Common myeloid progenitor, CD34-positive (primary cell): Measurements from ENCODE around the gene MYT1.

Experiments used
- CTCF ChIA-PET: fragments of 350-600 bp; sonication (Branson Sonifier 250); formaldehyde crosslinking; loops from one replicate; lab custom pipeline; 2021; ENCODE audit warnings: antibody characterized with exemption; lab: Charles Lee
- POLR2A ChIA-PET: fragments of 350-600 bp; sonication (Branson Sonifier 250); formaldehyde crosslinking; loops from one replicate; lab custom pipeline; 2021; ENCODE audit warnings: antibody characterized with exemption; lab: Charles Lee
- DNase-seq, 3 donors: peaks; one replicate each; pipeline versions ENCODE4 v3.0.0 to v3.0.0-alpha.2; 2013
- H3K27ac ChIP-seq, 2 experiments: 1 replicate in 1 of 2; 2 replicates in 1 of 2; pipeline ENCODE4 v1.7.0; 2013; ENCODE audit warnings: inconsistent platforms in 2 of 2, low read length in 2 of 2, mild to moderate bottlenecking in 2 of 2, low read depth in 1 of 2, moderate library complexity in 1 of 2; ENCODE audit not compliant: severe bottlenecking in 2 of 2, insufficient read depth in 1 of 2, poor library complexity in 1 of 2
- H3K27me3 ChIP-seq, 5 experiments: replicated peaks in 2 of 5; 1 replicate in 3 of 5; 2 replicates in 2 of 5; pipeline versions ENCODE4 v1.6.1 to v1.7.0; 2013; ENCODE audit warnings: low read length in 4 of 5, mild to moderate bottlenecking in 2 of 5, moderate library complexity in 2 of 5, inconsistent platforms in 1 of 5; ENCODE audit not compliant: insufficient read depth in 5 of 5, control insufficient read depth in 4 of 5
- H3K36me3 ChIP-seq, 4 experiments: 1 replicate in 2 of 4; 2 replicates in 2 of 4; pipeline versions ENCODE4 v1.6.1 to v1.7.0; 2013; ENCODE audit warnings: low read length in 3 of 4, control low read depth in 1 of 4, mild to moderate bottlenecking in 1 of 4; ENCODE audit not compliant: control insufficient read depth in 4 of 4, insufficient read depth in 4 of 4
- H3K4me1 ChIP-seq, 4 experiments: 1 replicate in 3 of 4; 2 replicates in 1 of 4; pipeline versions ENCODE4 v1.6.1 to v1.7.1; 2013; ENCODE audit warnings: low read length in 3 of 4, mild to moderate bottlenecking in 3 of 4, control low read depth in 1 of 4, inconsistent platforms in 1 of 4, moderate library complexity in 1 of 4; ENCODE audit not compliant: control insufficient read depth in 4 of 4, insufficient read depth in 4 of 4; ENCODE audit errors: control extremely low read depth in 1 of 4
- H3K4me3 ChIP-seq, 7 experiments: 1 replicate in 4 of 7; 2 replicates in 3 of 7; pipeline versions ENCODE4 v1.5.1 to v1.7.0; 2013; ENCODE audit warnings: mild to moderate bottlenecking in 7 of 7, low read length in 6 of 7, moderate library complexity in 6 of 7, inconsistent platforms in 2 of 7, low read depth in 2 of 7, control low read depth in 1 of 7; ENCODE audit not compliant: insufficient read depth in 4 of 7, control insufficient read depth in 1 of 7; ENCODE audit errors: extremely low read depth in 1 of 7
- H3K9me3 ChIP-seq, 5 experiments: 1 replicate in 4 of 5; 2 replicates in 1 of 5; pipeline versions ENCODE4 v1.6.1 to v1.7.1; 2013; ENCODE audit warnings: low read length in 4 of 5, mild to moderate bottlenecking in 2 of 5, inconsistent platforms in 1 of 5, low read depth in 1 of 5, moderate library complexity in 1 of 5; ENCODE audit not compliant: control insufficient read depth in 4 of 5, insufficient read depth in 2 of 5; ENCODE audit errors: control extremely low read depth in 1 of 5
- WGBS: methylation state at CpG from one replicate; pipeline ENCODE4 v1.1.5; 2013; ENCODE audit not compliant: insufficient coverage; 5-methylcytosine and 5-hydroxymethylcytosine counted together

The MYT1 gene

DNA sequence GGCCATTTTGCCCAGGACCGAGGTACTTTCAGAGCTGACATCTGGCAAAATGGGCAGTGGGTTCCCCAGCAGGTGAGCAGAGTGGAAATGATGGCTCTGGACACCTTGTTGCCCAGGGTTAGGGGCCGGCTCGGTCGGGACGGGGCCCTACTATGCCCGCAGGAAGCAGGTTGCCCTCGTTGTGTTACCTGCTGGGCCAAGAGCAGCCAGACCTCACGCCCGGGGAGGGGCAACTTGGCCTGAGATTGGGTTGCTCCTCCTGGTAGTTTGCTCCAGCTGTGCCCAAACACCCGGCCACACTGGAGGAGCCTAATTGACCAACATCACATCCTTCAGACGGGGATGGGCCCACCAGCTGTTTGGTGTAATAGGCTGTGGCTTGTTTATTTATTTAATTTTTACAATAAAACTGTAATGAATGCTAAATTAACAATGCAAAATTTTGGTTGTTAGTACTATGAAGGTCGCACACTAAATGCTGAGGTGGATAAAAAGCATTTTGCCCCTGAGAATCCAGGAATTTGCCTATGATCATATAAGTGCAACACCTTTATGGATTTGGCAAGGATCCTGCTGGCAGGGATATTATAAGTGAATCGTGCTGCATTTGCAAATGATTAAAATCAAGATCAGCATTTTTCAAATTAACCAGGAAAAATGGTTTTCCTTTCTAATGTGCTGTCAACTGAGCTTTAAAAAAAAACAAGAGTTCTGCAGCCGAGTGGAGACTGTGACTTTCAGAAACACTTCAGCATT lies 64.7 kb downstream of the MYT1 start:
- H3K9me3 ChIP-seq, result no peaks in the 10 kb centered on the region
- no peak overlapping the region for H3K4me3 ChIP-seq
- no peak for DNase-seq
- ChIA-PET POLR2A (no interaction called here), CTCF (interaction anchor here (0.8 kb wide), 1 partner anchor 11 kb away, joined by 4 read pairs; no protein-coding TSS in a partner anchor)
- WGBS, result 93% methylated on average over 12 of the region's 14 CpGs
- no peak overlapping the region for H3K27ac ChIP-seq
- H3K27me3 ChIP-seq, result no peaks in the 10 kb centered on the region
- no peaks in the 10 kb centered on the region for H3K36me3 ChIP-seq
- H3K4me1 ChIP-seq, result no peaks in the 10 kb centered on the region

GRCh38 chr20:64229507-64230061 lies 65.3 kb downstream of the MYT1 start:
- Histone ChIP-seq H3K4me1 (no peaks in the 10 kb centered on the region), H3K27ac (no peak overlapping the region), H3K4me3 (no peak overlapping the region), H3K27me3 (no peaks in the 10 kb centered on the region), H3K36me3 (no peaks in the 10 kb centered on the region), H3K9me3 (no peaks in the 10 kb centered on the region)
- POLR2A ChIA-PET, result no interaction called here
- WGBS, result 93% methylated on average over 8 of the region's 8 CpGs
- no peak for DNase-seq
- CTCF ChIA-PET, result interaction anchor here (0.8 to 1.1 kb wide), 2 partner anchors 12 to 25 kb away, joined by 3 to 4 read pairs; no protein-coding TSS in a partner anchor

- no peak for DNase-seq
- H3K27ac ChIP-seq, result no peak overlapping the region
- H3K36me3 ChIP-seq, result no peaks in the 10 kb centered on the region
- H3K4me1 ChIP-seq, result no peaks in the 10 kb centered on the region
- ChIA-PET CTCF (interaction anchor here (1.1 kb wide), 1 partner anchor 24 kb away, joined by 3 read pairs; no protein-coding TSS in a partner anchor), POLR2A (no interaction called here)
- H3K9me3 ChIP-seq, result no peaks in the 10 kb centered on the region
- H3K27me3 ChIP-seq, result no peaks in the 10 kb centered on the region
- no peak overlapping the region for H3K4me3 ChIP-seq
- WGBS, result 95% methylated on average over 13 of the region's 22 CpGs
Measured at GRCh38 chr20:64230461-64231145, 66.4 kb downstream of the MYT1 start.

DNA sequence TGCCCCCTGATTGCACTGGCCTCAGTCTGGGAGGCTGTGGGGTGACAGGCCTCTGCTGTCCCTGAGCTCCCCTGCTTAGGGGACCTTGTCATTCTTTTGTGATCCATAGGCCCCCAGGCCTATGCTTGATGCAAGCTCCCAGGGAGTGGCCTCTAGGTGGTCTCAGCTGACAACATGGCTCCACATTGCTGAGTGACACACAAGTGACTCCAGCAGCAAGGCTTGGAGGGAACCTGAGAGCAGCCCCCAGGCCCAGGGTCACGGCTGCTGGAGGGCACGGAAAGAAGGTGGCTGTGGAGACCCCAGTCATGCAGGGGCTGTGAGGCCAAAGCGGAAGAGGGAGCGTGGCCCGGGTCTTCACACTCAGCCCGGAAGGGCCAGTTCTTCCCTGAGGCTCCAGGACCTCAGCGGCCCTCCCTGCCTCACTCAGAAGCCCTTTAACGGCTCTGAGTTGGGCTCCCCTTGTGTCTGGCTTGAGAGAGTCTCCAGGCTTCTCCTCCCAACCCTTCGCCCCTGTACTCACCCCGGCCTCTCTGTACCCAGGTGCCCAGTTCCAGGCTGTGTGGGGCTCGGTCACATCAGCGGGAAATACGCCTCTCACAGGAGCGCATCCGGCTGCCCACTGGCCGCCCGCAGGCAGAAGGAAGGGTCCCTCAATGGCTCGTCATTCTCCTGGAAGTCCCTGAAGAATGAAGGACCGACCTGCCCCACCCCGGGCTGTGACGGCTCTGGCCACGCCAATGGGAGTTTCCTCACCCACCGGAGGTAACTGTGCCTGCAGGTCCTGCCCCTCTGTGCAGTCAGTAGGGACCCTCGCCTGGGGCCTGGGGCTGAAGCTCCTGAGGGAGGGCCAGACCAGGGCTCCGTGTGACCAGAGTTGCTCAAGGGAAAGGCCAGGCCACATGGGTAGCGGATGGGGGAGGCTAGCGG lies 67.6 kb downstream of the MYT1 start:
- ChIA-PET CTCF (no interaction called here), POLR2A (no interaction called here)

GRCh38 chr20:64232794-64233193 lies 68.5 kb downstream of the MYT1 start:
- CTCF ChIA-PET, result no interaction called here
- H3K27me3 ChIP-seq, result no peaks in the 10 kb centered on the region
- peak in 2 of 3 donors; percentile 23 to 38 for DNase-seq
- WGBS, result 70% methylated on average over 3 of the region's 3 CpGs
- H3K27ac ChIP-seq, result no peak overlapping the region
- H3K4me1 ChIP-seq, result no peaks in the 10 kb centered on the region
- POLR2A ChIA-PET, result no interaction called here
- H3K9me3 ChIP-seq, result no peaks in the 10 kb centered on the region
- no peaks in the 10 kb centered on the region for H3K36me3 ChIP-seq
- H3K4me3 ChIP-seq, result no peak overlapping the region

More for the DNA sequence above, 67.6 kb downstream of the MYT1 start:
- Histone ChIP-seq H3K4me1 (no peaks in the 10 kb centered on the region), H3K27me3 (no peaks in the 10 kb centered on the region), H3K36me3 (no peaks in the 10 kb centered on the region), H3K9me3 (no peaks in the 10 kb centered on the region), H3K4me3 (no peak overlapping the region), H3K27ac (no peak overlapping the region)
- no peak for DNase-seq
- 97% methylated on average over 25 of the region's 27 CpGs for WGBS

DNA sequence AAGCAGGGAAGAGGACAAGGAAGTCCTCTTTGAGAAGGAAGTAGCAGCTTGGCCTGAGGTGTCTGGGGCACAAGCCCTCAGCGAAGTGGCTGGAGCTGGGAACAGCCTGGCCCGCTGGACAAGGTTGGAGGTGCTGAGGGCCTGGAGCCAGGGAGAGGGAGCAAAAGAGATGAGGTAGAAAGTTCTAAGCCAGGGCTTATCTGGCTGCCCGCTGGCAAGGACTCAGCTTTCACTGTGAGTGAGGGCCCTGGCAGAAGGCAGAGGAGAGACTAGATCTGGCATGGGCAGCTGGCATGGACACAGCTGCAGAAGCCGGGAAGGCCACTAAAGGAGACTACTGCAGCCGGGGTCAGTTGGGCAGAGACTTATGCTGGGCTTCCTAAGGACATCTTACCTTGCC lies 69.5 kb downstream of the MYT1 start:
- H3K4me3 ChIP-seq, result no peak overlapping the region
- WGBS, result 100% methylated on average over 5 of the region's 5 CpGs
- H3K27me3 ChIP-seq, result no peaks in the 10 kb centered on the region
- H3K27ac ChIP-seq, result no peak overlapping the region
- CTCF ChIA-PET, result no interaction called here
- H3K4me1 ChIP-seq, result no peaks in the 10 kb centered on the region
- H3K9me3 ChIP-seq, result no peaks in the 10 kb centered on the region
- POLR2A ChIA-PET, result no interaction called here
- no peak for DNase-seq
- H3K36me3 ChIP-seq, result no peaks in the 10 kb centered on the region
